ENCODE results near the gene KAZN. TPM values are rescaled to one million over a fixed set of nuclear protein-coding genes. Genes with fewer than 3 reads are reported as not detected.

KAZN gene
- total and polyA plus RNA-seq, 2 of the 8 experiments (the other 6 are each of a cell fraction or from before 2014, with no cell fraction given), result 3.7 to 11.8 TPM

DNA sequence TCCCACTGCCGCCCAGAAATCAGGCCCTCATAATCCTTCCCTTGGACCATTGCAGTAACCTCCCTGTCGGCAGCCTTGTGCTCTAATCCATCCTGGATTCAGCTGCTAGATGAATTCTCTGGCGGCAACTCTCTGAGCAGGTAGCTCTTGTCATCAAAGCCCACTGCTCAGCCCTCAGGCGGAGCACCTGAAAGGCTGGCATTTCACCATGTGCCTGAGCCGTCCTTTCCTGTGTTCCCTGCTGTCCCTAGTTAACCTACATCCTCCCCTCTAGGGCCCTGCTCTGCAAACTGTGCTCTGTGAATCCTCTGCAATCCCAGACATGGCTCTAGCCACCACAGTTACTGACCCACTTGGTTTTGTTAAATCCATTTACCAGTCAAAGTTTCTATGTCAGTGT, 118.0 kb downstream of the KAZN start:
- POLR2A ChIA-PET (ENCODE audit: partially characterized antibody), result no interaction called here
- Histone ChIP-seq H3K4me1 (replicated peaks in 1 of 4; ENCODE audit: control insufficient read depth in 3 of 4, insufficient read depth in 4 of 4, low read length in 3 of 4) (no peaks in the 10 kb centered on the region), H4K5ac (ENCODE audit: insufficient read length, low read depth, low read length) (no peak overlapping the region)

More for the DNA sequence above, 118.0 kb downstream of the KAZN start:
- TF ChIP-seq EGR1 (IDR thresholded peaks at IDR 0.05; ENCODE audit: borderline replicate concordance, low read depth, low read length) (no peak), SP4 (IDR thresholded peaks at IDR 0.05; ENCODE audit: low read length) (no peak), BRCA1 (IDR thresholded peaks at IDR 0.05; ENCODE audit: low read depth, low read length) (no peak), KDM5A (IDR thresholded peaks at IDR 0.05; ENCODE audit: low read length) (no peak), SIX5 (IDR thresholded peaks at IDR 0.05; ENCODE audit: low read depth, low read length) (no peak), GABPA (IDR thresholded peaks at IDR 0.05; ENCODE audit: borderline replicate concordance, insufficient read depth, low read length) (no peak), CREB1 (IDR thresholded peaks at IDR 0.05) (no peak), MAFK (IDR thresholded peaks at IDR 0.05; ENCODE audit: low read depth, low read length) (no peak), RXRA (IDR thresholded peaks at IDR 0.05; ENCODE audit: insufficient read depth, low read depth, low read length) (no peak), CBX5 (IDR thresholded peaks at IDR 0.05; ENCODE audit: low read depth, low read length) (no peak), JUND (IDR thresholded peaks at IDR 0.05; ENCODE audit: low read length) (no peak), PHF8 (conservative IDR thresholded peaks at IDR 0.05; ENCODE audit: low read depth, low read length) (no peak), NRF1 (IDR thresholded peaks at IDR 0.05; ENCODE audit: low read depth, low read length) (no peak), RAD21 (IDR thresholded peaks at IDR 0.05 in 1 of 2, conservative IDR thresholded peaks at IDR 0.05 in 1 of 2; ENCODE audit: low read depth in 2 of 2, low read length in 2 of 2) (no peak), TAF1 (IDR thresholded peaks at IDR 0.05; ENCODE audit: low read depth, low read length) (no peak)
- H3K23ac ChIP-seq (ENCODE audit: insufficient read length), result no peak overlapping the region
- H3K4me2 ChIP-seq (ENCODE audit: insufficient read depth in 1 of 2, low read depth in 2 of 2, low read length in 2 of 2), result no peak overlapping the region
- no peak overlapping the region for H2BK5ac ChIP-seq (ENCODE audit: low read depth, low read length)
- no peak overlapping the region for H2BK20ac ChIP-seq (ENCODE audit: low read length)
- H3K4me3 ChIP-seq (ENCODE audit: extremely low read depth in 1 of 4, insufficient read depth in 2 of 4, low read depth in 3 of 4, low read length in 4 of 4), result no peak overlapping the region
- H3K9me3 ChIP-seq (ENCODE audit: insufficient read depth in 2 of 2, low read depth in 1 of 2, low read length in 1 of 2), result no peaks in the 10 kb centered on the region
- no peak overlapping the region for H2BK12ac ChIP-seq (ENCODE audit: low read depth, low read length)
- H3K14ac ChIP-seq (ENCODE audit: insufficient read length), result no peak overlapping the region
- H3K27ac ChIP-seq (ENCODE audit: low read depth, low read length), result no peak overlapping the region
- H3K79me1 ChIP-seq (ENCODE audit: low read depth, low read length), result peaks cover 3% of the 10 kb centered on the region
- H3K27me3 ChIP-seq (replicated peaks in 1 of 4; ENCODE audit: control insufficient read depth in 3 of 4, extremely low read depth in 1 of 4, insufficient read depth in 3 of 4, low read length in 3 of 4), result no peaks in the 10 kb centered on the region
- CTCF ChIA-PET (ENCODE audit: partially characterized antibody), result interaction anchor here (0.6 to 1.5 kb wide), 4 partner anchors 10 to 126 kb away, joined by 3 to 4 read pairs (median 3); no protein-coding TSS in a partner anchor
- H4K91ac ChIP-seq (replicated peaks; ENCODE audit: insufficient read length, low read length), result no peak overlapping the region
- WGBS, 2 experiments (ENCODE audit: extremely low coverage in 1 of 2, insufficient coverage in 1 of 2, insufficient read length in 1 of 2, insufficient replicate concordance in 2 of 2, low coverage in 1 of 2, low lambda C conversion rate in 2 of 2, missing lambda C conversion rate in 1 of 2), result 88% methylated on average over 5 of the region's 5 CpGs; no CpG with 5 or more reads in 1 of the 2 experiments
- H2BK15ac ChIP-seq (ENCODE audit: low read length), result no peak overlapping the region
- H3K79me2 ChIP-seq (ENCODE audit: control insufficient read depth in 1 of 2, insufficient read depth in 2 of 2, low read length in 2 of 2), result no peaks in the 10 kb centered on the region
- peaks cover 0 to 2% of the 10 kb centered on the region in 2 experiments for H4K20me1 ChIP-seq (replicated peaks in 1 of 2; ENCODE audit: control insufficient read depth in 1 of 2, insufficient read depth in 2 of 2, low read length in 2 of 2)
- FAIRE-seq (no peak), DNase-seq (ENCODE audit: low read depth in 1 of 2, low spot score in 2 of 2) (no peak)
- H3K18ac ChIP-seq (ENCODE audit: extremely low read depth, low read length), result no peak overlapping the region
- no peak overlapping the region for H4K8ac ChIP-seq (ENCODE audit: extremely low read depth, insufficient read depth, low read length)
- H2BK120ac ChIP-seq (replicated peaks; ENCODE audit: low read depth, low read length), result no peak overlapping the region
- no peak overlapping the region for H3K4ac ChIP-seq (replicated peaks; ENCODE audit: insufficient read length, low read depth, low read length)
- no peak overlapping the region for H3K9ac ChIP-seq (replicated peaks in 1 of 4; ENCODE audit: extremely low read depth in 1 of 4, low read depth in 3 of 4, low read length in 3 of 4)
- no peak overlapping the region for H2AK5ac ChIP-seq (ENCODE audit: low read depth, low read length)
- H3K23me2 ChIP-seq (ENCODE audit: low read depth, low read length), result no peaks in the 10 kb centered on the region
- no peak overlapping the region for H3K56ac ChIP-seq (replicated peaks; ENCODE audit: insufficient read length, low read depth, low read length)
- no peak overlapping the region for H2AFZ ChIP-seq (ENCODE audit: low read length)
- no peaks in the 10 kb centered on the region for H3K36me3 ChIP-seq (ENCODE audit: control insufficient read depth in 2 of 4, insufficient read depth in 4 of 4, low read length in 3 of 4)
